COR-L47 (cell line): Measurements from ENCODE around the gene ZNF497.
"Not testable (repeated sequence)": the region's sequence is repeated elsewhere in the genome, so short reads cannot be mapped to it uniquely, and the experiment has no call there.

ENCODE experiments used
- DNase-seq: peaks from one replicate; lab custom pipeline; 2025; lab: John Stamatoyannopoulos, UW

The ZNF497 gene

DNA sequence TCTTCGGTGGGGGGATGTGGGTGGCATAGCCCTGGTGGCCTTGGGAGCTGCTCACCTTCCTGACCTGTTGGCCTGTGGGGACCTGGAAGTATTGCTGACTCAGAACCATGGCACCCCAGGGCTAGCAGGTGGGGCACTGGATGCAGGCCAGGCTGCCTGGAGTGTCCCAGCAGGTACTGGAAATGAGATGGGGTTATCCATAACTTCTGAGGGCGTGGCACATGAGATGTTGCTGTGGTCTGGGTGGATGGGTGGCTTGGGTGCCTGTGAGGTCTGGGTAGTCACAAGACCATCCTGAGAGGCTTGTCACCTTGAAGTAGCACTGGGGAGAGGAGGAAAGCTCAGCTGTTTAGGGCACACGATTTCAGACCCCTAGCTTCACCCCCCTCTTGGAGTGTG, 32.3 kb upstream of the ZNF497 start:
- DNase-seq = no peak

DNA sequence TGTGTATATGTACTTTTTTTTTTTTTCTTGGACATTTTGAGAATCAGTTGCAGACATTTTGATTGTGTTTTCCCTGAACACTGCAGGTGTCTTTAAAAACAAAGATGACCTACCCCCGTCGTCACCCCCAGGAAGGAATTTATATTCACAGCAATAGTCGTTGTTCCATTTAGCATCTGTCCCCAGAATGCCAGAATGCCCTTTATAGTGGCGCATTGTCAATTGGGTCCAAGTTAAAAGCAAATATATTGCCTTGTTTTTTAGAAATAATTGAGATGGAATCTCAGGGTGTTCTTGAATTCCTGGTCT, 31.1 kb upstream of the ZNF497 start:
- no peak for DNase-seq

DNA sequence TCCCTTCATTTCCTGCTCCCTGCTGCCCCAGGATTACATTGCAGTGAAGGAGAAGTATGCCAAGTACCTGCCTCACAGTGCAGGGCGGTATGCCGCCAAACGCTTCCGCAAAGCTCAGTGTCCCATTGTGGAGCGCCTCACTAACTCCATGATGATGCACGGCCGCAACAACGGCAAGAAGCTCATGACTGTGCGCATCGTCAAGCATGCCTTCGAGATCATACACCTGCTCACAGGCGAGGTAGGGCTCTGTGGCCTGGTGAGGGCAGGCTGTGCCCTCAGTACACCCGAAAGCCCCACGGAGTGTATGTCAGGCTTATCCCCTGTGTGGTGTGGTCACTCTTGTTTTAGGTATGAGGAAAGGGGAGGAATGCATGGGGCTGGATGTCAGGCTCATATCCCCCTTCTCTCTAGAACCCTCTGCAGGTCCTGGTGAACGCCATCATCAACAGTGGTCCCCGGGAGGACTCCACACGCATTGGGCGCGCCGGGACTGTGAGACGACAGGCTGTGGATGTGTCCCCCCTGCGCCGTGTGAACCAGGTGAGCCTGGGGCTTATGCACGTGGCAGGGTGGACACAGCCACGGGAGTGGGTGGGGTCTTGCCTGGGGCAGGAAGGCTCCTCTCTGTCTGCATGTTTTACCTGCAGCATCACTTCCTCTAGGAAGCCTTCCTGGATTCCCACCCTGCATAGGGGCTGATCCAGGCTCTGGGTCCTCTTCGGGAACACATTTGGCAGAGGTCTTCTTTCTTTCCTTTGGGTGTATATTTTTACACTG, 30.6 kb upstream of the ZNF497 start:
- DNase-seq = no peak

DNA sequence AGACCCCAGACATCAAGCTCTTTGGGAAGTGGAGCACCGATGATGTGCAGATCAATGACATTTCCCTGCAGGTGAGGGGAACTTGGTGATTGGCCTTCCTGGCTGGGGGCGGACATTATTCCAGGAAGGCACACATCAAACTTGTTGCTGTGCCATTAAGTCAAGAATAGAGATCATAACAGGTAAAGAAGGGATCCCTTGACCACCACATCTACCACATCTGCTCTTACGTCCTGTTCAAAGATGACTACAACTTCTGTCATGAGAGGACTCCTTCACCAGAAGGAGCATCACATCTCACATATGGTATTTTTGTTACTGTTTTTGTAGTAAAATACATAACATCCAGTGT, 25.6 kb upstream of the ZNF497 start:
- DNase-seq = no peak

DNA sequence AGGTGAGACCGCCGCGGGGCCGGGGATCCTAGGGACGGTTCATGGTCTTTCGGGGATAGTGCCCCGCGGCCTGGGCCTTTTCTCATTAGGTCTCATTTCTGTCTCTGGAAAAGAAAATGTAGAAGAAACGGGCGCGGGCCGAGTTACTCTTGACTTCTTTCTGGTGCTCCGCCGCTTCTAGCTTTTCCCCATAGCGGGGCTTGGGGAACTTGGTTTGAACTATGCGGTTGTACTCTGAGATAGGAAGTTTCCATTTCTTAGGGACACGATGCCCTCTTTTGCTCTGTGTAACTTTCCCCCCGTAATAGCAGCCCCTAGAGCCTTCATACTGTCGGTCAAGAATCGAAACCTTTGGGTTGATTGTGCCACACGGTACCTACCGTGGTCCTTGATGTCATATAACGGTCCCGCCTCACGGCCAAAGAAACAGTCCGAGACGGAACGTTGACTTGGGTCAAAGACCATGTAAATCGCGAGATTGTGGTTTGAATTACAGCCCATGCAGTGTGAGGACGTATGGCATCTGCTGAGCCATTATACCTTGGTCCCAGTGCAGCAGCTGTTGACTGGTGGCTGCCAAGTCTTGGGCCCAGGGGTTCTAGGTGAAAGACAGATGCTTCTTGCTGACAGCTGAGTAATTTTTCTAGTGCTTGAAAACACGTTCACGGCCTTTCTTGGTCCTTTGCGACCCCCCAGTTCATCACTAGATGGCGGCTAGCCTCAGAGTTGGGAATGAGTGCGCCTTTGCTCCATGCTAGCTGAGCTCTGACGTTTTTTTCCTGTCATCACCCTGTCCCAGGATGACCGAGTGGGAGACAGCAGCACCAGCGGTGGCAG, 25.0 kb upstream of the ZNF497 start:
- DNase-seq = no peak

DNA sequence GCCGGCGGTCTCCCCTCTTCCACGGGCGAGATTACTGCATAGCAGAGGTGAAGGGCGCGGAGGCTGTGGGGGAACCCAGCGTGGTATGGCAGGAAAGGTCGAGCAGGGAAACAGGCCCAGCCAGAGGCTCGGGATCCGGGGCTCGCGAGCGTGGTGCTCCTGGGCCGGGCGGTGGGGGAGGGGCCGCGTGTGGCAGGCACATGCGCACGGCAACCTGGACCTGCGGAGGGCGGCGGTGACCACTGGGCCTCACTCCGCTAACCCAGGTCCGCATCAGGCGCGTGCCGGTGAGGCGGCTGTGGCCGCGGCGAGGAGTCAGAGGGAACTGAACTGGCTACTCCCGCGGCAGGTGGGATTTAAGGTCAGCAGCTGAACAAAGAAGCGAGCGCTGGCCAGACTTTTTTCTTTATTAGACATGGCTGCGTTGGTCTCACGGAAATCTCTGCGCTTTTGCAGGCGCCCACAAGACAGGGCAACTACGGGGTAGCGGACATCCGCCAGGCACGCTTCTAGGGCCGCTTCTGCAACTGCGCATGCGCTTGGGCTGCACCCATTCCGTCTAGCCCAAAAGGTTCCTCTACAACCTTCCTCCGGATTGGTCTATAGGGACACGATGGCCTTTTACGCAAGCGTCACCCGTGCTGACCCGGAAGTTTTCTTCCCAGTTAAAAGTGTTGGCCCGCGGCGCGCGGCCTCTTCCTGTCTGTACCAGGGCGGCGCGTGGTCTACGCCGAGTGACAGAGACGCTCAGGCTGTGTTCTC, 24.2 kb upstream of the ZNF497 start, which contains the start of gene RPS5:
TSS of gene RPS5 (plus strand) at position 694 of the 762 bp plus-strand sequence. CDS start 869 bp downstream, outside the sequence.
- DNase-seq = peak; percentile 98

DNA sequence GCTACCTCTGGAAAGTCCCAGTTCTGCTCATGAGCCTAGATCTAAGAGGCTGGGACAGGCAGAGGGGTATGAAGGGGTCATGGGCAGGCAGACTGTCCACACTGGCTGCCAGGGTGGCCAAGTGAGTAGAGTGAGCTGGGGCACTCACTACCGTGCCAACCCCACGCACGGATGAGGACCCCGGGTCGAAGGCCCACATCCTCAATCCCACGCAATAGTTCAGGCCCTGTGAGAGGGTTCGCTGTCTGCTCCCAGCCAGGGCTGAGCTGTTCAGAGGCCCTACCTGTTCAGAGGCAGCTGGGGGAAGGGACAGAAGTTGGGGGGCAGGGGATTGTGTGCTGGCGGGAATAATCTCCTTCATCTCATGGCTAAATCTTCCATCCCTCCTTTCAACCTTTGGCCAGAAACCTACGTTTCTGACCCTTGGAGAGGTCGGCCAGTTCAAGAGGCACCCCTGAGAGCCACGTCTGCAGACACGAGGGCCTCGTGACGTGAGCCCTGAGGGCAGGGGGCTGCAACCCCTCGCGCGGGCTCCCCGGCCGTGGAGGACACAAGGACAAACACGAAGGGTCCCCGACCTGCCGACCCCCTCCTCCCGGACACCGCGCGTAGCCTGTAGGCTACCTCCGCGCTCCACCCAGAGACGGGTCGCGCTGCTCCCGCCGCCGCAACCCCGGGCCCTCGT, 23.5 kb upstream of the ZNF497 start:
- DNase-seq = no peak

DNA sequence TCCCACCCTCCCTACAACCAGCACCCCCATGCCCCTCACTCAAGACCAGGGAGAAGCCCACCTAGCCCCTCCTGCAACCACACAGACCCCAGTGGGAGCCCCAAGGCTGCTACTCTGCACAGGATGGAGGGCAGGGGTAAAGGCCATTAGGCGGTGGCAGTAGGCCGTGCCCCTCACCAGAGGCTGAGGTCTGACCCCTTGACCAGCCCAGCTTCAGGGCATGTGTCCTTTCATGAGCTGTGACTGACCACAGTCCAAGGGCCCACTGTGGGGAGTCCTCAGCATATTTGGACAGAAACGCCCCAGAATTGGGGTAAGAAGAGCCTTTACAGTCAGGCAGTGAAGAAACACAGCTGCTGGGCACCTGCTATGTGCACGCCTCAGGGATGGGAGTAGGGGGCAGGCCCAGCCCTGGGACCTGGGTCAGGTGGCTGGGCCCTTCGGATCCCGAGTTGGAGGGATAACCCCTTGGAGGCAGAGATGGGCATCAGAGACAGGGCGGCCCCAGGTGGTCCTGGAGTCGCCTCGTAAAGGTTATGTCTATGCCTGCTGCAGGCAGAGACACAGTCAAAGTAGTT, 22.9 kb upstream of the ZNF497 start:
- DNase-seq = no peak

DNA sequence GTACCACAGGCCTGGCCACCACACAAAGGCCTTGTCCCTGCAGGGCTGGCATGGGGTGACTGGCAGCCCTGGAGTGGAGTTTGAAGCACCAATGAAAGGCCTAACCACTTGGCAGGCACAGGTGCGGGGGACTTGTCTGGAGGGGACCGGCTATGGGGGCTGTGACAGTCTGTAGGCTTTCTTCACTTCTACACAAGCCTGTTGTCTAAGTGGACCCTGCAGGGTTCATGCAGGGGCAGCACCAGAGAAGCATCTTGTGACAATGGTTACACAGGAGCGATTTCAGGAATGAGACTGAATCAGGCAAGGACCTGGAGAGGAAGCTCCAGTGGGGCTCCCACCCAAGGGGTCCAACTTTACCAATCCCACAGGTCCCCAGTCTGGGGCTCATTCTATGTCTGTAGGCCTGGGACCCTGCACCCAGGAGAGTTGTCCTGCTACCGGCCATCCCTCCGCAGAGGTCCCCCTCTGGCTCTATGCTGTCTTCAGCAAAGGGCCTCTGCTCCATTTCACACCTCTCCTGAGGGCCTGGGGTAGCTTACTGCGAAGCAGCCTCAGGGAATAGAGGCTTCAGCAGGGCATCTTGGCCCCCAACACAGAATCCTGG, 20.5 kb upstream of the ZNF497 start:
- DNase-seq = no peak

DNA sequence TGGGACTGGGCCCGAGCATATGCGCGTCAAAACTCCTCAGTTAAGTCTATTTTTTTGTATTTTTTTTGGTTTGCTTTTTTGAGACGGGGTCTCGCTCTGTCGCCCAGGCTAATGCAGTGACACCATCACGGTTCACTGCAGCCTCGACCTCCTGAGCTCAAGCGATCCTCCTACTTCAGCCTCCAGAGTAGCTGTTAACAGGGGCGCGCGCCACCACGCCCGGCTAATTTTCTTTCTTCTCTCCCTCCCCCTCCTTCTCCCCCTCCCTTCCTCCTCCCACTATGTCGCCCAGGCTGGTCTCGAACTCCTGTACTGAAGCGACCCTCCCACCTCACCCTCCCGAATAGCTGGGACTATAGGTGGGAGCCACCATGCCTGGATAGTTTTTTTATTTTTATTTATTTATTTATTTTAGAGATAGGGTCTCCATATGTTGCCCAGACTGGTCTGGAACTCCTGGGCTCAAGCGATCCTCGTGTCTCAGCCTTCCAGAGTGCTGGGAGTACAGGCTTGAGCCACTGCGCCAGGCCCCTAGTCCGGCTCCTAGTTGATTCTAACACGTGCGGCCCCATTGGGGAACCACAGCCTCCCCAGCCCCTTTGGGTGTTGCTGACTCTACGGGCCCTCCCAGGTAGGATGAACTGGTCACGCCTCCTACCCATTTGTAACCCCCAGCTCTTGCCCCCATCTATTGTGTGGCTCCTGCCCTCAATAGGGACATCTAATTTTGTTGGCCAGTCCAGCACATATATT, 19.1 kb upstream of the ZNF497 start:
- no peak for DNase-seq

DNA sequence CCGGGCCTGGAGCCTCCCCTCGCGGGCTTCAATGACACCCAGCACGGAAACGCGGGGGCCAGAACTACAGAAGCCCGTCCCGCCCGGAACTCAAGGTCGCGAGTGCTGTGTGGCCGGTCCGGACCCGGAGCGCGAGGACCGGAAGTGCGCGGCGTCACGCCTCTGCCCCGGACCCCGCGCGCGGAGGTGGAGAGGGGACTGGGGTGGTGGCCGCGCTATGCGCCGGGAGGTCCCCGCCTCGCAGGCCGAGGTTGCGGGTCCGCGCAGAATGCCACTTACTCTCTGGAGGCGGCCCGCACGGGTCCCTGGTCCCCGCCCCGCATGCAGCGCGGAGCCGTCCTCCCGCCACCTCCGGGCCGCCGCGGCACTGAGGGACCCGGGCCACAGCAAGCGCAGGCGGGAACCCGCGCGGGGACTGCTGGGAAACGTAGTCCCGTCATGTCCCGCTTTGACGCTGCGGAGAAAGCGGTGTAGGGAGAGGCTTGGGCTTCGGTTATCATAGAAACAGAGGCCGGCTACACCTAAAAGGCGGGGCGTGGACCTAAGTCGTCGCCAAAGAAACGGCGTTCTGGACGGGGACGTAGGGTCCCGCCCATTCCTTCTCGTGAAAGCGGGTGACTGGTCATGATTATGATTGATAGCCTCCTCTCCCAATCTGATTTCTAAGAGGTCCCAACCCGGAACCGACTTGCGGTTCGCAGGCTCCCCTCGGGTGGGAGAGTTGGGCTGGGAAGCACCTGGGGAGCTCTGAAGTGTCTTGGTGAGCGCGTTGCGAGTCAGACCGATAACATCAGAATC, 18.3 kb upstream of the ZNF497 start, which contains the start of gene ZNF837:
TSS of gene ZNF837 (minus strand) at position 369 of the 798 bp plus-strand sequence. CDS start 11,698 bp downstream, outside the sequence.
- peak; percentile 100 for DNase-seq

DNA sequence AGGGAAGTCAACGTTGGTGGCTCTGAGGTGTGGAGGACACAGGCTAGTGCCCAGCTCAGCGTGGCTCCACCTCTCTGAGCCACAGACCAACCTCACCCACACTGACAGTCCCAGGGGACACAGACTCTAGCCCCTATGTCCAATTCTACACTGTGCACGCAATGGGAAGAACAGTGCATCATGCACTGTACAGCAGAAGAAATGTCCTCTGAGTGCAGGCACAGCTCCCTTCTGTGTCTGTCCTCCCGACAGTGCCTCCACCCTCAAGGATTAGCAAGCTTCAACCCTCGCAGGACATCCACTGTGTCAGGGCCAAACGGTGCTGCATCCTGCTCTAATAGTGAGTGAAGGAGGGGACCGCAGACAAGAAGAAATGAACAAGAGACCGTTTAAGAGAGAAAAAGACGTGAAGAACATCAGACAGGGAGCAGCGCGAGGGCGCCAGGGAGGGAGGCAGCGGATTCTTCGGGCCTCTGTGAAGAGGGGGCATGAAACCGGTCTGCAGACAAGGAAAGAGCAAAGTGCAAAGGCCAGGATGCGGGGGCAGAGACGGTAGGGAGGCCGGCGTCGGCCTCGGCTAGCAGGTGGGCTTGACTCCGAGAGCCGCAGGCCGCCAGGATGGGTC, 17.6 kb upstream of the ZNF497 start:
- no peak for DNase-seq

DNA sequence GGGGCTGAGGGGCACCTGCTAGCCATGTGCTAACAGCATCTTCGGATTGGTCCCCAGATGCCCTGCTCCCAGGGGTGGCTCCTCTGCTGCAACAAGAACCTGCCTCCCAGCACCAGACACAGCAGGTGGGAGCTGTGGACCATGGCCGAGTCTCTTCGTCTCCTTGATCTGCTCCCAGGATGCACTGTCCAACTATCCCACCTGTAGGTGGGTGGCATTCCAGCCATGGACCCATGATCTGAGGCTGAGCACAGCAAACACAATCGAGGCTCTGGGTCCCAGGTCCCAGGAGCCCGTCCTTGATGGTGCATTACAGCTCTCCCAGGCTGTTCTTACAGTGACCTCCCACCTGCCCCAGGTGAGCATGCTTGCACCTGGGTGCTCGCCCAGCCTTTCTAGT, 16.7 kb upstream of the ZNF497 start:
- no peak for DNase-seq

DNA sequence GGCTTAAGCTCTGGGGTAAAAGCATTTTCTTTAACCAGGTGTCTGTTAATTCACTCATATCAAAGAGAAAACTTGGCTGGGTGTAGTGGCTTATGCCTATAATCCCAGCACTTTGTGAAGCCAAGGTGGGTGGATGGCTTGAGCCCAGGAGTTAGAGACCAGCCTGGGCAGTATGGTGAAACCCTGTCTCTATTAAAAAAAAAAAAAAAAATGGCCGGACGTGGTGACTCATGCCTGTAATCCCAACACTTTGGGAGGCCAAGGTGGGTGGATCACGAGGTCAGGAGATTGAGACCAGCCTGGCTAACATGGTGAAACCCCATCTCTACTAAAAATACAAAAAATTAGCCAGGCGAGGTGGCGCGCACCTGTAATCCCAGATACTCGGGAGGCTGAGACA, 14.2 kb upstream of the ZNF497 start:
- DNase-seq = not testable (repeated sequence)

DNA sequence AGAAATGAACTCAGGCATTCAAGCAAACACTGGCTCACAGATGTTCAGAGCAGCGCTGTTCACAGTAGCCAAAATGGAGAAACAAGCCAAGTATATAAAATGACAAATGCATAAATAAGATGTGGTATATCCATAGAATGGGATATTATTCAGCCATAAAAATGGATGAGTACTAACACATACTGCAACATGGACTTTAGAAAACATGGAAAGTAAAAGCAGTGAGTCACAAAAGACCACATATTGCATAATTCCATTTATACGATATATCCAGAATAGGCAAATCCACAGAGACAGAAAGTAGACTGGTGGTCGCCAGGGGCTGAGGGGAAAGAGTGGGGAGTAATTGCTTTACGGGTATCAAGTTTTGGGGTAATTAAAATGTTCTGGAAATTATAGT, 11.6 kb upstream of the ZNF497 start:
- DNase-seq = no peak

DNA sequence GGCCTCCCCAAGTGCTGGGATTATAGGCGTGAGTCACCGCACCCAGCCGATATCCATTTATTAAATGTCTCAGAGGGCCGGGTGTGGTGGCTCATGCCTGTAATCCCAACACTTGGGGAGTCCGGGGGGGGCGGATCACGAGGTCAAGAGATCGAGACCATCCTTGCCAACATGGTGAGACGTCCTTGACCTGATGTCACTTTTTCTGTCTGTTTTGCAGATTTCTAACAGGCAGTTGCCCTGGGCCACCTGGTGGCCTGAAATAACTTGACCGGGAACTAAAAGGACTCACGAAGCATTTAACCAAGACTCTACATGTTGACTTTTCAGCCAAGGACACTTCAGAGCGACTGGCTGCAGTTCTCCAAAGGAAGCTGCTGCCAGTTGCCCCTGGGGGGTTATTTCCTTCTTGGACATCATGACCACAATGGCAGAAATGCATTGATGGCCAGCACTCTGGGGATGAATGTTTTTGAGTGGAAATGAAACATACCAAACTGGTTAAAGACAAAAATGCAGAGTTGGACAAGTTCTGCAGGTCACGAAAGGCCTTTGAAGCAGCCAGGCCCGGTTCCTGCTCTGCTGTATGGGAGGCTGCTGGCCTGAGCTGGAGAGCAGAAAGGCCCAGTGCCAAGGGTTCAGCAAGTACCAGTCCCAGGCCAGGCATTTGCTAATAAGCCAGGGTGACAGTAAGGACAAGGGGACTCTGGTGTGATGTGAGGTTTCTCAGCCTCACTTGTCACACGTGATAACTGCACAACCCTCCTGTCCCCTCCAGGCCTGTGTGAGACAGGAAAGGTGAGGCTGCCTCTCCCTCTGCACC, 10.0 kb upstream of the ZNF497 start:
- no peak for DNase-seq

DNA sequence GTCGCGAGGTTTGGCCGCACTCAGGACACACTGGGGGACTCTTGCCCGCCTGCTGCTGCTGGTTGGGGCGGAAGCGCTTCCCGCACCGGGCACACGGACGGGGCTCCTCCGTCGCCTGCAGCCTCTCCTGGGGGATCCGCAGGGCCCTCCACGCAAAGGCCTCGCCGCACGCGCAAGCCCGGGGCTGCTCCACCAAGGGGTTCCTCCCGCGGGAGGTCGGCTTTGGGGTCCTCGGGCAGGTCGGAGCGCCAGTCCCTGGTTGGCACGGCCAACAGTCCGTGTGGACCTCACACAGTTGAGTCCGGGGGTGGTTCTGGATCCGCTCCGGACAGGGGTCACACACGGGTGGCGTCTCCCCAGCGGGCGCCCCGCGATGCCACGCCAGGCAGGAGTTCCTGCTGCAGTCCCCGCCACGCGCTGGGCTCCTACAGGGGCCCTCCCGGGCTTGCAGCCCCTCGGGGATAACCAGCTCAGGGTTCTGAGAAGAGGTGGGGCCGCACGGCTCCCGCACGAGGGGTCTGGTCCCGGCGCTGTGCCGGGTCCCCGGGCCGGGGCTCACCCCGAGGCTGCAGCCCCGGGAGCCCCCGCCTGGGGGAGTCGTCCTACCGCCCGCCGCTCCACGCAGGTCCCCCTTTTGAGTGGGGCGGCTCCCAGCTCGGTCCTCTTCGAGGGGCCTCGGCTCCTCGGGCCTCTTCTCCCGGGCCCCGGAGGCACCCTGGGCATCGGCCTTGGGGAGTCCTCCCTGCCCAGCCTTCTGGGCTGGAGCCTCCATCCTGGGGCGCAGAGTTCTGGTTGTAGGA, 6.2 kb upstream of the ZNF497 start:
- no peak for DNase-seq
